Memory B cell (primary cell): ENCODE measurements around the gene GPR146.

Source experiments
- ATAC-seq: fragments of 150-1000 bp; cut with Tn5 transposase; 2 replicates; pipeline ENCODE4 v1.10.0; 2021; ENCODE audit warnings: low read depth, mild to moderate bottlenecking, moderate library complexity
- DNase-seq, 2 donors: peaks; one replicate each; pipeline ENCODE4 v3.0.0; 2022; ENCODE audit warnings: low spot score in 2 of 2
- H3K27ac Mint-ChIP-seq: one replicate; pipeline ENCODE4 v1.8.0; 2022; ENCODE audit warnings: mild to moderate bottlenecking, moderate library complexity, mixed read lengths
- H3K27me3 Mint-ChIP-seq: one replicate; pipeline ENCODE4 v1.8.0; 2022; ENCODE audit warnings: mixed read lengths
- H3K36me3 Mint-ChIP-seq: one replicate; pipeline ENCODE4 v1.8.0; 2022; ENCODE audit warnings: mild to moderate bottlenecking, mixed read lengths
- H3K4me1 Mint-ChIP-seq: one replicate; pipeline ENCODE4 v1.8.0; 2022; ENCODE audit warnings: mixed read lengths
- H3K4me3 Mint-ChIP-seq: one replicate; pipeline ENCODE4 v1.8.0; 2022; ENCODE audit warnings: mild to moderate bottlenecking, moderate library complexity, mixed read lengths
- H3K9me3 Mint-ChIP-seq: one replicate; pipeline ENCODE4 v1.8.0; 2022; ENCODE audit warnings: mixed read lengths

The GPR146 gene

GRCh38 chr7:1085910-1086421 lies 41.6 kb downstream of the GPR146 start:
- H3K9me3 Mint-ChIP-seq: no peaks in the 10 kb centered on the region
- H3K4me3 Mint-ChIP-seq: no peak overlapping the region
- H3K4me1 Mint-ChIP-seq: peaks cover 22% of the 10 kb centered on the region
- peak in 1 of 2 donors; percentile 31 for DNase-seq
- H3K27me3 Mint-ChIP-seq: no peaks in the 10 kb centered on the region
- ATAC-seq: no peak
- H3K27ac Mint-ChIP-seq: no peak overlapping the region
- no peaks in the 10 kb centered on the region for H3K36me3 Mint-ChIP-seq

- Mint-ChIP-seq H3K36me3 (peaks cover under 1% of the 10 kb centered on the region), H3K9me3 (no peaks in the 10 kb centered on the region), H3K27ac (peak overlapping the region; percentile 83), H3K27me3 (no peaks in the 10 kb centered on the region), H3K4me1 (peaks cover 23% of the 10 kb centered on the region), H3K4me3 (peak overlapping the region; percentile 81)
- peak; percentile 90 for ATAC-seq
- DNase-seq: peak; percentile 84 to 94
These were observed 42.5 kb downstream of the GPR146 start for GRCh38 chr7:1086588-1087464.

GRCh38 chr7:1087465-1087814 lies 43.1 kb downstream of the GPR146 start:
- Mint-ChIP-seq H3K36me3 (peaks cover 3% of the 10 kb centered on the region), H3K4me1 (peaks cover 24% of the 10 kb centered on the region), H3K9me3 (no peaks in the 10 kb centered on the region), H3K27ac (peak overlapping the region; percentile 83), H3K27me3 (no peaks in the 10 kb centered on the region), H3K4me3 (peak overlapping the region; percentile 81)
- ATAC-seq (no peak), DNase-seq (no peak)

- ATAC-seq (no peak), DNase-seq (no peak)
- Mint-ChIP-seq H3K4me1 (peaks cover 24% of the 10 kb centered on the region), H3K27me3 (no peaks in the 10 kb centered on the region), H3K4me3 (peak within 1 kb of the TSS; percentile 81), H3K27ac (peak within 1 kb of the TSS; percentile 83), H3K9me3 (no peaks in the 10 kb centered on the region), H3K36me3 (peaks cover 5% of the 10 kb centered on the region)
These were observed 43.9 kb downstream of the GPR146 start, which contains the start of gene GPER1 for GRCh38 chr7:1087952-1088920. Gene GPER1, plus strand, starts transcription at chr7:1088113. Its CDS starts 3,616 bp downstream, at chr7:1091729.

- H3K27me3 Mint-ChIP-seq: no peaks in the 10 kb centered on the region
- no peak overlapping the region for H3K27ac Mint-ChIP-seq
- ATAC-seq (no peak), DNase-seq (no peak)
- no peak overlapping the region for H3K4me3 Mint-ChIP-seq
- no peaks in the 10 kb centered on the region for H3K9me3 Mint-ChIP-seq
- peaks cover 22% of the 10 kb centered on the region for H3K4me1 Mint-ChIP-seq
- H3K36me3 Mint-ChIP-seq: peaks cover 5% of the 10 kb centered on the region
These were observed 45.9 kb downstream of the GPR146 start for GRCh38 chr7:1090236-1090635.

GRCh38 chr7:1090686-1091643 lies 46.6 kb downstream of the GPR146 start:
- Mint-ChIP-seq H3K36me3 (peaks cover 5% of the 10 kb centered on the region), H3K4me1 (peaks cover 19% of the 10 kb centered on the region), H3K4me3 (no peak overlapping the region), H3K27me3 (no peaks in the 10 kb centered on the region), H3K9me3 (no peaks in the 10 kb centered on the region), H3K27ac (no peak overlapping the region)
- no peak for ATAC-seq
- DNase-seq: no peak

GRCh38 chr7:1091644-1092027 lies 47.3 kb downstream of the GPR146 start:
- DNase-seq (no peak), ATAC-seq (no peak)
- H3K9me3 Mint-ChIP-seq: no peaks in the 10 kb centered on the region
- H3K27me3 Mint-ChIP-seq: no peaks in the 10 kb centered on the region
- H3K4me1 Mint-ChIP-seq: peaks cover 17% of the 10 kb centered on the region
- peaks cover 5% of the 10 kb centered on the region for H3K36me3 Mint-ChIP-seq
- no peak overlapping the region for H3K27ac Mint-ChIP-seq
- no peak overlapping the region for H3K4me3 Mint-ChIP-seq

GRCh38 chr7:1092161-1092632 lies 47.9 kb downstream of the GPR146 start:
- H3K4me3 Mint-ChIP-seq: no peak overlapping the region
- H3K4me1 Mint-ChIP-seq: peaks cover 11% of the 10 kb centered on the region
- H3K27me3 Mint-ChIP-seq: no peaks in the 10 kb centered on the region
- no peaks in the 10 kb centered on the region for H3K9me3 Mint-ChIP-seq
- DNase-seq (no peak), ATAC-seq (no peak)
- peaks cover 6% of the 10 kb centered on the region for H3K36me3 Mint-ChIP-seq
- no peak overlapping the region for H3K27ac Mint-ChIP-seq

GRCh38 chr7:1092806-1093501 lies 48.6 kb downstream of the GPR146 start:
- no peak for ATAC-seq
- H3K36me3 Mint-ChIP-seq: peaks cover 10% of the 10 kb centered on the region
- no peak overlapping the region for H3K4me3 Mint-ChIP-seq
- peaks cover 5% of the 10 kb centered on the region for H3K4me1 Mint-ChIP-seq
- no peak for DNase-seq
- peaks cover 1% of the 10 kb centered on the region for H3K27me3 Mint-ChIP-seq
- H3K27ac Mint-ChIP-seq: no peak overlapping the region
- H3K9me3 Mint-ChIP-seq: peaks cover 3% of the 10 kb centered on the region

GRCh38 chr7:1093502-1093843 lies 49.1 kb downstream of the GPR146 start:
- peaks cover 1% of the 10 kb centered on the region for H3K27me3 Mint-ChIP-seq
- peaks cover 3% of the 10 kb centered on the region for H3K9me3 Mint-ChIP-seq
- H3K27ac Mint-ChIP-seq: no peak overlapping the region
- no peak overlapping the region for H3K4me3 Mint-ChIP-seq
- no peak for ATAC-seq
- H3K36me3 Mint-ChIP-seq: peaks cover 14% of the 10 kb centered on the region
- no peak for DNase-seq
- H3K4me1 Mint-ChIP-seq: peaks cover 5% of the 10 kb centered on the region

- peaks cover 5% of the 10 kb centered on the region for H3K4me1 Mint-ChIP-seq
These were observed 49.7 kb downstream of the GPR146 start for GRCh38 chr7:1093916-1094508.

GRCh38 chr7:1094870-1095269 lies 50.5 kb downstream of the GPR146 start:
- Mint-ChIP-seq H3K27me3 (peaks cover 1% of the 10 kb centered on the region), H3K4me3 (no peak overlapping the region), H3K4me1 (peaks cover 7% of the 10 kb centered on the region), H3K27ac (no peak overlapping the region), H3K9me3 (peaks cover 3% of the 10 kb centered on the region), H3K36me3 (peaks cover 14% of the 10 kb centered on the region)
- ATAC-seq (no peak), DNase-seq (no peak)

More at GRCh38 chr7:1093916-1094508, 49.7 kb downstream of the GPR146 start:
- H3K27ac Mint-ChIP-seq: no peak overlapping the region
- DNase-seq (no peak), ATAC-seq (no peak)
- H3K9me3 Mint-ChIP-seq: peaks cover 3% of the 10 kb centered on the region
- H3K27me3 Mint-ChIP-seq: peaks cover 1% of the 10 kb centered on the region
- peaks cover 14% of the 10 kb centered on the region for H3K36me3 Mint-ChIP-seq
- H3K4me3 Mint-ChIP-seq: no peak overlapping the region
